Esophagus muscularis mucosa (tissue), 4 donors: ENCODE results near the gene HNRNPL.
A peak's percentile ranks its signal among the peaks of the same experiment; 100 is the strongest.

Source experiments
- CTCF ChIP-seq, 3 experiments: fragments of 200-600 bp in 2 of 3; fragments of 450-650 bp in 1 of 3; sonication (generic) in 2 of 3; IDR thresholded peaks; one replicate each; pipeline ENCODE4 v1.5.1; 2017 to 2019; ENCODE audit warnings: antibody characterized with exemption in 3 of 3, mild to moderate bottlenecking in 2 of 3, moderate library complexity in 1 of 3
- EP300 ChIP-seq: sonication (generic); formaldehyde crosslinking; IDR thresholded peaks from one replicate; pipeline ENCODE4 v1.6.1; 2017; ENCODE audit warnings: antibody characterized with exemption
- POLR2A ChIP-seq: fragments of 450-650 bp; IDR thresholded peaks from one replicate; pipeline ENCODE4 v1.6.1; 2017; ENCODE audit warnings: antibody characterized with exemption, moderate library complexity, mild to moderate bottlenecking, low read depth
- POLR2AphosphoS5 ChIP-seq, 2 donors: sonication (generic); formaldehyde crosslinking; IDR thresholded peaks; one replicate each; pipeline ENCODE4 v1.6.1; 2017; ENCODE audit warnings: antibody characterized with exemption in 2 of 2

DNA sequence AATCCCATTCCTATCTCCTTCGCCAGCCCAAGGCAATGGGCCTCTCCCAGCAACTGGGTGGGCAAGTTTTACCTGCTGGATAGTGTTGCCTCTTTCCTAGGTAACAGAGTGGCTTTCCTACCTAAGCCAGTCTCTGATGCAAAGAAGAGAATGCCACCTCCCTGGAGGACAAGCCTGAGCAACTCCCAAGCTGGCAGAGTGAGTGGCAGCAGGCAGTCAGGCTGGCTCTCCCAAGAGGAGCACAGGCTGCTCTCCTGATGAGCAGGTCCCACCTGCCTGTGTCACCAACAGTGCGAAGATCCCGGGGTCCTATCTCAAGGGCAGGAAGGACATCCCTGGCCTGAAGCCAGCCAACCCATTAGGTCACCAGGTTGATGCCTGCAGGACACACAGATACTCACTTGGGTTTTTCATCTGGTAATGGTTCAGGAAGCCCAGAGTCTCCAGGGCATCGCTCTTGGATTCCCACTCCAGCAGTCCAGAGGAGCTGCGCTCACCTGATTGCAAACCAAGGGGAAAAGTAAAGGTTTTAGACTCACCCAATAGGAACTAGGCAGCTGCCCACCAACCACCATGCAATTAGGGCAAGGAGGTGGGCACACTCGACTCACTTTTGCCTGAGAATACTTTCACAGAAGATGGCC, 12.7 kb downstream of the HNRNPL start:
- TF ChIP-seq CTCF (IDR thresholded peaks at IDR 0.05) (no peak), EP300 (no peak), POLR2A (no peak), POLR2AphosphoS5 (IDR thresholded peaks at IDR 0.05) (peak in 1 of 2 donors; percentile 26)
